MG63 (cell line): ENCODE results near the gene IL7R. TPM values are rescaled to one million over a fixed set of nuclear protein-coding genes. Genes with fewer than 3 reads are reported as not detected.

Experiments used
- DNase-seq: peaks from one replicate; pipeline ENCODE4 v3.0.0-alpha.2; 2020
- H3K27me3 ChIP-seq: fragments of 250-450 bp; sonication (Bioruptor Pico); 2 replicates; pipeline ENCODE4 v1.5.1; 2020; ENCODE audit warnings: mild to moderate bottlenecking, moderate library complexity
- H3K36me3 ChIP-seq: fragments of 250-450 bp; sonication (Bioruptor Pico); 2 replicates; pipeline ENCODE4 v1.5.1; 2020; ENCODE audit warnings: mild to moderate bottlenecking, moderate library complexity
- H3K4me3 ChIP-seq: fragments of 250-450 bp; sonication (Bioruptor Pico); 2 replicates; pipeline ENCODE4 v1.5.1; 2020; ENCODE audit warnings: mild to moderate bottlenecking, moderate library complexity
- H3K9me3 ChIP-seq: fragments of 250-450 bp; sonication (Bioruptor Pico); 2 replicates; pipeline ENCODE4 v1.5.1; 2020; ENCODE audit warnings: mild to moderate bottlenecking, moderate library complexity
- total RNA-seq: library from RNA; depleted of rRNA; stranded (reverse); fragments of >200 nt; shearing (Covaris generic); gene quantifications from 2 replicates; pipeline ENCODE4 v1.2.3, GENCODE V29; 2014; ENCODE audit warnings: low replicate concordance; rRNA removed

The IL7R gene
- total RNA-seq, 1 experiment from 2014 or later: 3.6 TPM

DNA sequence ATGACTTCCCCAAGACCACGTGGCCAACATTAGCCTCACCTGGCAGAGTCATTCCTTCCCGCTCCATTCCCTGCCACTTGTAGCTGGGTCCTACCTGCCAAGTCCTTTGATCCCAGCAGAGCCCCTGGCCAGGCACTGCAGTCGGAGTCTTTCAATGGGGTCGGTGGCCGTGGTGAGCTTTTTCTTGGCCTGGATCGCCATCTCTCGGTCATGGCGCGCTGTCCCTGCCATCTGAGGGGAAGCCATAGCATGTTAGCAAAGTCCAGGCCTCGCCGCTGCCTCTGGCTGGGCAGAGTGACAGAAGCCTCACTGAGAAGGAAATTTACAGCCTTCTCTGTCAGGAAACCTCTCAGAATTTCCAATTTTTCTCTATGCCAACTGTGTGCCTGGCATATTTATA is 64.2 kb downstream of the IL7R start:
- Histone ChIP-seq H3K36me3 (peaks cover 2% of the 10 kb centered on the region; the same call in 1 of the 2 replicates), H3K4me3 (no peak overlapping the region), H3K27me3 (no peaks in the 10 kb centered on the region), H3K9me3 (peaks cover 27% of the 10 kb centered on the region)
- DNase-seq: no peak

DNA sequence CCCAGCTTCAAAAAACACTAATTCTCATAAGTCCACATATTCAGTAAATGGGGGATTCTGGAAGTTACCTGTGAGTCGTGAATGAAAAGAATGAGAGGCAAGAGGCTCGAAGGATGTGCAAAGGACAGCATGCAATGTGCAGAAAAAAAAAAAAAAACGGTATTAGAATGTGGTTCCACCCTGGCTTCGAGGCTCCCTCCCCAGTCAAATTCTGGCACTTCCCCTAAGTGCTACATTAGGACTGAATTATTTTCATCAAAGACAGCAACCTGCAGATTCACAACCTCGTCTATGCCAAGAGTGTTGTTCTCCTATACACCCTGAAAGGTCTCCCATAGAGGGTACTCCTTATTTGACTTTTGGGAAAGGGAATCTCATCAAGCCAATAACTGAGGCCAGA is 65.2 kb downstream of the IL7R start:
- H3K4me3 ChIP-seq: no peak overlapping the region
- no peaks in the 10 kb centered on the region for H3K27me3 ChIP-seq
- H3K9me3 ChIP-seq: peaks cover 23% of the 10 kb centered on the region
- no peak for DNase-seq
- peaks cover 2% of the 10 kb centered on the region; the same call in 1 of the 2 replicates for H3K36me3 ChIP-seq

DNA sequence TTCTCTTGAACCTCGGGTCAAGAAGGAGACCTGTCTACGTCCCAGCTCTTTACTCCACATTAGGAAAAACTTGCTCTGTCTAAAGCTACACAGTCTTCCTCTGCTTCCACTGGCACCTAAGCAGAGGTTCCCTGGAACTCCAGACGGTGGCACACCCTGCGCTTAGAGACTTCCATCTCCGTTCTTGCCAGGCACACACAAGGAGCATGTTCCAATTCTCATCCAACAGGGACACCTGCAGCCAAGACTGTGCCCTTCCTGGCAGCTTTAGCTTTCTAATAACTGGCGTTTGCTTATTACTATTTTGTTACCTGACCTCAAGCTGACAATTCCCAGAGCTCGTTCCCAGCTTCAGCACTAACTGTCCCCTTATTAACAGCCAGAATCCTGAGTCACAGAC is 65.8 kb downstream of the IL7R start:
- H3K27me3 ChIP-seq: no peaks in the 10 kb centered on the region
- no peak for DNase-seq

DNA sequence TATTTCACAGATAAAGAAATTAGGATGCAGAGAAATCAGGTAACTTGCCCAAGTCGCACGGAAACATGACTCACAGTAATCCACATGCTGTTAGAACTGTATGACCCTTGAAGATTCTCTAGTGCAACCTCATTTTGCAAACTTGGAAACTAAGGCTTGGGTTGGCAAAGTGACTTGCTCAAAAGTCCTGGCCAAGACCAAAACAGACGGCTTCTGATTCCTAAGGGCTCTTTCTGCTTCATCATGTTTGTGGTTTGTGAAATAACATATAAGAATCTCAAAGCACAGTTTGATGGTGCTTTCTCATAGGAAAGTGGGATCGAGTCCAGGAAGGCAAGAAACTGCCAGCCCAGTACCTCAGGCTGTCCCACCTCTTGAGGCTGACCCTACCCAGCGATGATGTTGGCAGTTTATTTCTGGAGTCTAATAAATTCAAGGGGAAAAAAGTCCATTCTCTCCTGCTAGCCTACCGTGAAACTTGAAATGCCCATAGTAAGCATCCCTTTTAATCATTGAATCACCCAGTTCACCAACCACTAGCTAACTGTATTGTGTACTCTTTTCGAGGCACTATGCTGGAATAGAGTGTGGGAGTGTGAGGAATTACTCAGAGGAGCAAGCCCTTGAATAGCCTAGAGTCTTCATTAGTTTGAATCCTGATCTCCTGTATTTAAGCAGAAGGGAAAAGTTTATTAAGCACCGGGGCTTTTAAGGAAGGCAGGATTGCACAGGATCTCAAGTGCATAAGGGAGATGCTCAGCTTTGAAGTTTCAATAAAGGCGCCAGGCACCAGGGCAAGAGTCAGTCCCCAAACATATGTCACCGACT is 67.6 kb downstream of the IL7R start:
- Histone ChIP-seq H3K27me3 (no peaks in the 10 kb centered on the region), H3K36me3 (peaks cover 2% of the 10 kb centered on the region; the same call in 1 of the 2 replicates), H3K4me3 (no peak overlapping the region), H3K9me3 (peaks cover 9% of the 10 kb centered on the region)
- peak; percentile 76 for DNase-seq

More for the DNA sequence above, 65.8 kb downstream of the IL7R start:
- Histone ChIP-seq H3K36me3 (peaks cover 2% of the 10 kb centered on the region; the same call in 1 of the 2 replicates), H3K4me3 (no peak overlapping the region), H3K9me3 (peaks cover 18% of the 10 kb centered on the region)

DNA sequence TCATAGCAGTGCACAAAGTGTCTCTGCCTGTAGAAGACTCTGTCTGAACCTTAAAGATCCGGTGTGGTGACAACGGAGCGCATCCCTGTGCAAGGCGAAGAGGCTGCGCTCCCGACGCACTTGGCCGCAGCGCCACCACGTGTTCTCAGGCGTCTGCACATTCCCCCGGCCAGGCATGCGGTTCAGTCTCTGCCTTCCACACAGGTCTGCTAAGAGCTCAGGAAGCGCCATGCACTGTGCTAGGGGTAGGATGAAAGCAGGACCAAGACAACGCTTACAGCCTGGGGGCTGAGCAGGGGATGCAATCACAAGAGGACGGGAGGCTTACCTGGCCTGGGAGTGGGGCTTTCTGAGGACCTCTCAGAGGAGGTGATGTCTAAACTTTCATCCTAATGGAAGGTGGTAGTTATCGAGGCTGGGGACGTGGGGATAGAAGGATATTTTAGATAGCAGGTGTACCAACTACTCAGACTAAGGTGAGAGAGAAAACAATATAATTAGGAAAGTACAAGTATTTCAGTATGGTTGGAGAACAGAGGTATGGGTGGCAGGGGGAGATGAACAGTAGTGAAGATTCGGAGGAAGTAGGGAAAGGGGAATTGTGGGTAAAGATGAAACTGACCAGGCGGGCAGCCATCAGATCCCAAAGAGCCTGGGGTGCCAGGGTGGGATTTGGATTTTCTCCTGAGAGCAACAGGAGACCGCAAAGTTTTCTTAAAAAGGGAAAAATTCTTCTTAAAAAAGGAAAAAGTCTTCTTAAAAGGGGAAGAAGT is 68.4 kb downstream of the IL7R start:
- DNase-seq: peak; percentile 77
- no peaks in the 10 kb centered on the region for H3K27me3 ChIP-seq
- peaks cover 4% of the 10 kb centered on the region; the same call in 1 of the 2 replicates for H3K9me3 ChIP-seq
- peaks cover 2% of the 10 kb centered on the region; the same call in 1 of the 2 replicates for H3K36me3 ChIP-seq
- no peak overlapping the region for H3K4me3 ChIP-seq

DNA sequence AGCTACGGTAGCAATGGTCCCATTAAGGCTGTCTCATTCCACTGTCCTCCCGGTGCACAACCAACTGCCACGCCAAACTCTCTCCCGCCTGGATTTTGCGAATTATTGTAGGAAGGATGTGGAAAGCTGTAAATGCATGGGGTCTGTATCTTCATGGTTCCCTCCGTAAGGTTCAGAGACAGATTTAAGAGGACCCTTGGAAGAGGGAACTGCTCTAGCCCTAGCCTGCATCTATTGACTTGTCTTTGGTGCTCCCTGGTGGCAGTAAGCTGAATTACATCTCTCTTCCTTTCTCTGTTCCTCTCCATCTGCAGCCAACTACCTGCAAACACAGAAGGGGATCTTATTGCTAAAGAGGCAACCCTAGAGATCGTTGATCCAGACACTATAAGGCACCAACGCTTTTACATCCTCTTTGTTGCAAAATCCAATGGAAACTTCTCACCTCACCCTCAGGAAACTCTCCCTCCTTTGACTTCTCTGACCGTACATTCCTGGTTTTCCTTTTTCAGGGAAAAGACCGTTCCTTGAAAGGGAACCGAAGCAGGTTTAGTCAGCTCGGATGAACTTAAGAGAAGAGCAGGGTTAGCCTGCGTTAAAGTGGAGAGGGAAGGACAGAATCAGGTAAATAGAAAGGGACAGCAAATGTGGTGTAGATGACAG is 69.8 kb downstream of the IL7R start:
- DNase-seq: peak; percentile 21
- H3K4me3 ChIP-seq: peak overlapping the region; percentile 6
- H3K9me3 ChIP-seq: no peaks in the 10 kb centered on the region
- H3K27me3 ChIP-seq: no peaks in the 10 kb centered on the region
- H3K36me3 ChIP-seq: no peaks in the 10 kb centered on the region

Other genes starting within 250 kb of the IL7R start
- gene SPEF2, start 239.0 kb upstream of the IL7R start, total RNA-seq: 4.2 and 9.1 TPM in 2 replicates
- gene CAPSL, start 81.7 kb downstream of the IL7R start, total RNA-seq: not detected in 2 replicates
- not detected in 2 replicates for gene UGT3A1, start 134.5 kb downstream of the IL7R start, total RNA-seq
- not detected in 2 replicates for gene UGT3A2, start 210.0 kb downstream of the IL7R start, total RNA-seq